H1 (cell line): ENCODE results near the gene FOXN3. TPM values are rescaled to one million over a fixed set of nuclear protein-coding genes. Genes with fewer than 3 reads are reported as not detected.
A peak's percentile ranks its signal among the peaks of the same experiment; 100 is the strongest.

Experiments used
- CTCF ChIA-PET: fragments of 300-600 bp; sonication (Branson Sonifier 250); formaldehyde crosslinking; loops from one replicate; lab custom pipeline; 2021; ENCODE audit not compliant: partially characterized antibody; lab: Charles Lee
- POLR2A ChIA-PET: fragments of 300-600 bp; sonication (Branson Sonifier 250); formaldehyde crosslinking; loops from one replicate; lab custom pipeline; 2021; ENCODE audit warnings: inconsistent platforms; ENCODE audit not compliant: partially characterized antibody; lab: Charles Lee
- DNase-seq, 2 experiments: peaks; one replicate each; pipeline versions ENCODE4 v3.0.0 to v3.0.0-alpha.2; 2010 to 2022; ENCODE audit warnings: low spot score in 2 of 2, low read depth in 1 of 2, mixed read lengths in 1 of 2
- FAIRE-seq: peaks from 2 replicates; lab custom pipeline; 2011; peaks lifted over from hg19 to GRCh38; lab: Jason Lieb, UNC
- H2AFZ ChIP-seq: 2 replicates; pipeline ENCODE4 v1.8.1; 2012; ENCODE audit warnings: low read length, inconsistent platforms
- H2AK5ac ChIP-seq: 2 replicates; pipeline ENCODE4 v1.6.1; 2013; ENCODE audit warnings: low read depth, low read length
- H2BK120ac ChIP-seq: replicated peaks from 2 replicates; pipeline ENCODE3; 2013; ENCODE audit warnings: low read depth, low read length, inconsistent platforms
- H2BK12ac ChIP-seq: 2 replicates; pipeline ENCODE4 v1.6.1; 2013; ENCODE audit warnings: low read depth, low read length
- H2BK15ac ChIP-seq: 2 replicates; pipeline ENCODE4 v1.6.1; 2013; ENCODE audit warnings: low read length
- H2BK20ac ChIP-seq: 2 replicates; pipeline ENCODE4 v1.6.1; 2013; ENCODE audit warnings: low read length
- H2BK5ac ChIP-seq: 2 replicates; pipeline ENCODE4 v1.6.1; 2013; ENCODE audit warnings: low read depth, low read length
- H3K14ac ChIP-seq: 2 replicates; pipeline ENCODE4 v1.6.1; 2013; ENCODE audit warnings: inconsistent platforms; ENCODE audit not compliant: insufficient read length
- H3K18ac ChIP-seq: 2 replicates; pipeline ENCODE4 v1.6.1; 2013; ENCODE audit warnings: low read length; ENCODE audit errors: extremely low read depth
- H3K23ac ChIP-seq: 2 replicates; pipeline ENCODE4 v1.6.1; 2013; ENCODE audit warnings: inconsistent platforms; ENCODE audit not compliant: insufficient read length
- H3K23me2 ChIP-seq: 2 replicates; pipeline ENCODE4 v1.6.1; 2013; ENCODE audit warnings: low read depth, low read length
- H3K27ac ChIP-seq: 2 replicates; pipeline ENCODE4 v1.6.1; 2011; ENCODE audit warnings: low read depth, low read length, inconsistent platforms
- H3K27me3 ChIP-seq, 4 experiments: replicated peaks in 1 of 4; 1 replicate in 1 of 4; 2 replicates in 3 of 4; pipeline versions ENCODE4 v1.6.1 to v1.8.1; 2011 to 2013; ENCODE audit warnings: low read length in 3 of 4, mild to moderate bottlenecking in 3 of 4, inconsistent platforms in 2 of 4, mixed read lengths in 2 of 4, moderate library complexity in 1 of 4; ENCODE audit not compliant: control insufficient read depth in 3 of 4, insufficient read depth in 3 of 4; ENCODE audit errors: extremely low read depth in 1 of 4
- H3K36me3 ChIP-seq, 4 experiments: 2 replicates each; pipeline versions ENCODE4 v1.6.1 to v1.8.1; 2011 to 2013; ENCODE audit warnings: mild to moderate bottlenecking in 4 of 4, low read length in 3 of 4, moderate library complexity in 2 of 4, control low read depth in 1 of 4, inconsistent platforms in 1 of 4; ENCODE audit not compliant: insufficient read depth in 4 of 4, control insufficient read depth in 2 of 4
- H3K4ac ChIP-seq: replicated peaks from 2 replicates; pipeline ENCODE3; 2013; ENCODE audit warnings: low read length, low read depth, mixed read lengths, inconsistent platforms; ENCODE audit not compliant: insufficient read length
- H3K4me1 ChIP-seq, 4 experiments: replicated peaks in 1 of 4; 1 replicate in 1 of 4; 2 replicates in 3 of 4; pipeline versions ENCODE4 v1.6.1 to v1.8.1; 2011 to 2013; ENCODE audit warnings: low read length in 3 of 4, inconsistent platforms in 2 of 4, mixed read lengths in 1 of 4; ENCODE audit not compliant: insufficient read depth in 4 of 4, control insufficient read depth in 3 of 4
- H3K4me2 ChIP-seq, 2 experiments: 2 replicates each; pipeline versions ENCODE4 v1.6.1 to v1.8.1; 2011 to 2013; ENCODE audit warnings: low read depth in 2 of 2, low read length in 2 of 2, control low read depth in 1 of 2, inconsistent platforms in 1 of 2, mild to moderate bottlenecking in 1 of 2; ENCODE audit not compliant: insufficient read depth in 1 of 2
- H3K4me3 ChIP-seq, 4 experiments: fragments of 200-600, 300-600 bp in 1 of 4; sonication (generic), shearing (Covaris generic), sonication (Bioruptor Twin) in 1 of 4; 2 replicates each; pipeline versions ENCODE4 v1.5.1 to v1.8.1; 2011 to 2016; ENCODE audit warnings: low read length in 4 of 4, low read depth in 3 of 4, control low read depth in 2 of 4, inconsistent platforms in 2 of 4, mild to moderate bottlenecking in 2 of 4, mixed read lengths in 1 of 4, moderate library complexity in 1 of 4; ENCODE audit not compliant: insufficient read depth in 2 of 4; ENCODE audit errors: extremely low read depth in 1 of 4
- H3K56ac ChIP-seq: replicated peaks from 2 replicates; pipeline ENCODE3; 2013; ENCODE audit warnings: low read depth, mild to moderate bottlenecking, mixed read lengths, low read length, inconsistent platforms; ENCODE audit not compliant: insufficient read length
- H3K79me1 ChIP-seq: 2 replicates; pipeline ENCODE4 v1.6.1; 2013; ENCODE audit warnings: low read depth, low read length, control low read depth
- H3K79me2 ChIP-seq, 2 experiments: 2 replicates each; pipeline versions ENCODE4 v1.6.1 to v1.8.1; 2012 to 2013; ENCODE audit warnings: low read length in 2 of 2, mild to moderate bottlenecking in 2 of 2, inconsistent platforms in 1 of 2; ENCODE audit not compliant: insufficient read depth in 2 of 2, control insufficient read depth in 1 of 2
- H3K9ac ChIP-seq, 4 experiments: replicated peaks in 1 of 4; 1 replicate in 1 of 4; 2 replicates in 3 of 4; pipeline versions ENCODE4 v1.6.1 to v1.8.1; 2011 to 2013; ENCODE audit warnings: low read depth in 3 of 4, low read length in 3 of 4, control low read depth in 2 of 4, mild to moderate bottlenecking in 2 of 4, moderate library complexity in 2 of 4, inconsistent platforms in 1 of 4; ENCODE audit errors: extremely low read depth in 1 of 4
- H3K9me3 ChIP-seq, 2 experiments: 2 replicates each; pipeline versions ENCODE4 v1.6.1 to v1.8.1; 2012 to 2013; ENCODE audit warnings: mild to moderate bottlenecking in 2 of 2, moderate library complexity in 2 of 2, control low read depth in 1 of 2, inconsistent platforms in 1 of 2, low read depth in 1 of 2, low read length in 1 of 2, mixed read lengths in 1 of 2; ENCODE audit not compliant: insufficient read depth in 2 of 2
- H4K20me1 ChIP-seq, 2 experiments: replicated peaks in 1 of 2; 2 replicates each; pipeline versions ENCODE3 to v1.8.1; 2011 to 2013; ENCODE audit warnings: inconsistent platforms in 2 of 2, low read length in 2 of 2, mild to moderate bottlenecking in 1 of 2; ENCODE audit not compliant: insufficient read depth in 2 of 2, control insufficient read depth in 1 of 2
- H4K5ac ChIP-seq: 2 replicates; pipeline ENCODE4 v1.6.1; 2013; ENCODE audit warnings: low read length, low read depth, mixed read lengths, inconsistent platforms; ENCODE audit not compliant: insufficient read length
- H4K8ac ChIP-seq: 2 replicates; pipeline ENCODE4 v1.8.0; 2013; ENCODE audit warnings: mild to moderate bottlenecking, moderate library complexity, low read length, inconsistent platforms; ENCODE audit not compliant: insufficient read depth; ENCODE audit errors: extremely low read depth
- H4K91ac ChIP-seq: replicated peaks from 2 replicates; pipeline ENCODE3; 2013; ENCODE audit warnings: low read length, mixed read lengths, inconsistent platforms; ENCODE audit not compliant: insufficient read length
- CREB1 ChIP-seq: IDR thresholded peaks from 2 replicates; pipeline ENCODE4 v1.6.1; 2012; ENCODE audit warnings: inconsistent platforms
- GTF2F1 ChIP-seq: IDR thresholded peaks from 2 replicates; pipeline ENCODE4 v1.6.1; 2012; ENCODE audit warnings: low read depth, low read length, improper control_type of control experiment, borderline replicate concordance
- MAFK ChIP-seq: IDR thresholded peaks from 2 replicates; pipeline ENCODE4 v1.6.1; 2012; ENCODE audit warnings: low read depth, mild to moderate bottlenecking, improper control_type of control experiment, low read length
- SAP30 ChIP-seq: fragments of 300-600 bp; sonication (generic); IDR thresholded peaks from 2 replicates; pipeline ENCODE4 v1.7.1; 2012; ENCODE audit warnings: low read length, moderate library complexity, mild to moderate bottlenecking, inconsistent platforms; ENCODE audit not compliant: insufficient read depth, insufficient replicate concordance
- SP2 ChIP-seq: IDR thresholded peaks from 2 replicates; pipeline ENCODE4 v1.6.1; 2012; ENCODE audit warnings: mild to moderate bottlenecking, low read length, inconsistent platforms
- SP4 ChIP-seq: IDR thresholded peaks from 2 replicates; pipeline ENCODE4 v1.6.1; 2012; ENCODE audit warnings: low read length, inconsistent platforms
- TBP ChIP-seq: IDR thresholded peaks from 2 replicates; pipeline ENCODE4 v1.6.1; 2011; ENCODE audit warnings: low read depth, low read length, improper control_type of control experiment
- WGBS, 2 experiments: shearing (Covaris generic) in 1 of 2; methylation state at CpG; one replicate each; pipeline versions ENCODE4 v1.1.6 to v1.1.7; 2013 to 2015; ENCODE audit warnings: low lambda C conversion rate in 2 of 2, mixed read lengths in 2 of 2, inconsistent platforms in 1 of 2, low coverage in 1 of 2, missing lambda C conversion rate in 1 of 2; ENCODE audit not compliant: insufficient replicate concordance in 2 of 2, insufficient coverage in 1 of 2, insufficient read length in 1 of 2; ENCODE audit errors: extremely low coverage in 1 of 2, missing lambda C conversion rate in 1 of 2; 5-methylcytosine and 5-hydroxymethylcytosine counted together
- polyA plus RNA-seq, 7 experiments: library from polyadenylated mRNA; depleted of rRNA in 3 of 7; stranded (reverse) in 5 of 7; unstranded in 2 of 7; fragments of >200 nt in 5 of 7; fragments of 200-250 nt in 2 of 7; gene quantifications; 1 replicate in 5 of 7; 2 replicates in 1 of 7; 4 replicates in 1 of 7; pipeline versions ENCODE4 v1.2.1 to v1.2.3, GENCODE V29; 2011 to 2013; ENCODE audit warnings: missing spikeins in 2 of 7, mixed read lengths in 2 of 7
- total RNA-seq: library from RNA; stranded (reverse); fragmentation: NEBNext Ultra II Directional; extraction: Animal tissue kit (Norgen Biotek cat#: 25700); gene quantifications from 2 replicates; pipeline ENCODE4 v1.2.1, GENCODE V29; 2021

Gene FOXN3
- total and polyA plus RNA-seq, 2 of the 8 experiments (the other 6 are each of a cell fraction or from before 2014, with no cell fraction given), result 52.6 to 178 TPM

- CTCF ChIA-PET, result no interaction called here
- H3K4me2 ChIP-seq, result peak overlapping the region in 1 of 2 experiments; percentile 38; a peak in 1 of 4 replicates
These were observed 166.9 kb downstream of the FOXN3 start for GRCh38 chr14:89249972-89250654.

More at GRCh38 chr14:89249972-89250654, 166.9 kb downstream of the FOXN3 start:
- 86% methylated on average over 1 of the region's 1 CpG; no CpG with 5 or more reads in 1 of the 2 experiments for WGBS, 2 experiments
- Histone ChIP-seq H3K4ac (no peak overlapping the region), H4K5ac (no peak overlapping the region), H2BK120ac (no peak overlapping the region), H3K18ac (no peak overlapping the region), H3K4me1 (peaks cover 0 to 14% (median 6%) of the 10 kb centered on the region in 4 experiments; a peak in 4 of 7 replicates), H3K27me3 (no peaks in the 10 kb centered on the region), H2BK5ac (no peak overlapping the region), H2AFZ (no peak overlapping the region), H3K23me2 (no peaks in the 10 kb centered on the region), H4K91ac (no peak overlapping the region), H4K20me1 (peaks cover 8 to 11% of the 10 kb centered on the region in 2 experiments), H4K8ac (no peak overlapping the region), H3K56ac (no peak overlapping the region), H2AK5ac (no peak overlapping the region), H3K23ac (no peak overlapping the region), H3K79me1 (peaks cover 7% of the 10 kb centered on the region; the same call in 1 of the 2 replicates), H3K27ac (no peak overlapping the region), H3K4me3 (no peak overlapping the region), H3K36me3 (peaks cover 0 to 2% (median 0%) of the 10 kb centered on the region in 4 experiments; a peak in 3 of 8 replicates), H3K9me3 (no peaks in the 10 kb centered on the region), H2BK12ac (no peak overlapping the region), H2BK15ac (no peak overlapping the region), H3K9ac (no peak overlapping the region), H3K79me2 (peaks cover 0 to 92% of the 10 kb centered on the region in 2 experiments; a peak in 2 of 4 replicates), H2BK20ac (no peak overlapping the region), H3K14ac (no peak overlapping the region)
- FAIRE-seq (no peak), DNase-seq (no peak)
- TF ChIP-seq MAFK (no peak), TBP (no peak), SP4 (no peak), GTF2F1 (no peak), CREB1 (no peak), SAP30 (no peak), SP2 (no peak)
- POLR2A ChIA-PET, result no interaction called here
